ENCODE results near the gene TMC2.

TMC2 gene

GRCh38 chr20:2585811-2586210 lies 49.4 kb downstream of the TMC2 start:
- DNase-seq (ENCODE audit: low spot score): no peak

DNA sequence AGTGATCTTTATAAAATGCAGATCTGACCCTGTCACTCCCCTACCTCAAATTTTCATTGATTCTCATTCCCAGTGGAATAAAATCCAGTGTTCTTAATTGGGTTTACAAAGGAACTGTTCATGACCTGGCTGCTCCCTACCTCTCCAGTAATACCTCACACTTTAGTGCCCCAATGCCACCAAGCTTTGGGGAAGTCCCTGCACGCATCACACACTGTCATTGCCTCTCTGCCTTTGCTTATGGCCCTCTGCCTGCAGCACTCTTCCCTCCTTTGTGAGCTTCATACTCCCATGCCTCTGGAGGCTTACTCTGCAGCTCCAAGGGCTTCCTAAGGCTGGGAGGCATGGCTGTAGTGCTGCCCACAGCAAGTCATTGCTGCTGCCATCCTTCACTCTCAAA lies 57.4 kb downstream of the TMC2 start:
- DNase-seq (ENCODE audit: low spot score): no peak

DNA sequence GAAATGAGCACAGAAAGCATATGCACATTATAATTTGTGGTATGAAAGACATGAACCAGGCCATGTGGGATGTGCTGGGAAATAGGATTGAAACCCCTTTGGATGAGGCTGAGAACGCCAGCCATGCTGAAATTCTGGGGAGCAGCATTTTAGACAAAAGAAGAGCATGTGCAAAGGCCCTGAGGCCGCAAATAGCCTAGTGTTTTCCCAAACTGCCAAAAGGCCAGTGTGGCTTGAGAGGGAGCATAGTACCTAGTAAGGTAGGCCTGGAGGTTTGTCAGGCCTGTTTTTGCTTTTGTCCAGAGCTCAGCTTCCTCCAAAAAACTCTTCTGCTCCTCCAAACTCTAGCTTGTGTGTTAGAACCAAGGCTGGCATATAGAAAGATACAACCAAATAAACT lies 58.7 kb downstream of the TMC2 start:
- no peak for DNase-seq (ENCODE audit: low spot score)

DNA sequence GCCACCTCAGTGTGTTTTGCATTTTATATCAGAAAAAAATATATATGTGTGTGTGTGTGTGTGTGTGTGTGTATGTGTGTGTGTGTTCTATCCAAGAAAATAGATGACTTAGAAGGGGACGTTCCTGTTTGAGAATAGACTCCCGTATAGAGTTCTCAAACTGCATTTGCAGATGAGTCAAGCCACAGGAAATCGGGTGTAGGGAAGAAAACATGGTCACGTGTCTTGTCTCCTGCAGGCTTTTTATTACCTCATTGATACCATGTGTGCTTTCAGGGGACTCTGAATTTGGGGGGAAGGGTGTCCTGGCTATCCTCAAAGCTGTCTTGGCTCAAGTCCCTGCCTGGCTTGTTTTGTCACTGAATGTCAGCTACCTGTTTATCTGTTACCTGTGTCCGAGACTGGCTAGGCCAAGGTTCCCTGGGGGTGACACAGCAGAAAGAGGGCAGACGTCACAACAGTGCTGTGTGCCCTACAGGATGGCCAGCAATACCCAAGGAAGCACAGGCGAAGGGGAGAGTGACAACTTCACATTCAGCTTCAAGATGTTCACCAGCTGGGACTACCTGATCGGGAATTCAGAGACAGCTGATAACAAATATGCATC lies 60.4 kb downstream of the TMC2 start:
- no peak for DNase-seq (ENCODE audit: low spot score)

GRCh38 chr20:2599288-2600006 lies 63.1 kb downstream of the TMC2 start:
- no peak for DNase-seq (ENCODE audit: low spot score)

GRCh38 chr20:2602046-2602735 lies 65.8 kb downstream of the TMC2 start:
- no peak for DNase-seq (ENCODE audit: low spot score)

- DNase-seq (ENCODE audit: low spot score): no peak
Observed at GRCh38 chr20:2602746-2603145, 66.4 kb downstream of the TMC2 start.

DNA sequence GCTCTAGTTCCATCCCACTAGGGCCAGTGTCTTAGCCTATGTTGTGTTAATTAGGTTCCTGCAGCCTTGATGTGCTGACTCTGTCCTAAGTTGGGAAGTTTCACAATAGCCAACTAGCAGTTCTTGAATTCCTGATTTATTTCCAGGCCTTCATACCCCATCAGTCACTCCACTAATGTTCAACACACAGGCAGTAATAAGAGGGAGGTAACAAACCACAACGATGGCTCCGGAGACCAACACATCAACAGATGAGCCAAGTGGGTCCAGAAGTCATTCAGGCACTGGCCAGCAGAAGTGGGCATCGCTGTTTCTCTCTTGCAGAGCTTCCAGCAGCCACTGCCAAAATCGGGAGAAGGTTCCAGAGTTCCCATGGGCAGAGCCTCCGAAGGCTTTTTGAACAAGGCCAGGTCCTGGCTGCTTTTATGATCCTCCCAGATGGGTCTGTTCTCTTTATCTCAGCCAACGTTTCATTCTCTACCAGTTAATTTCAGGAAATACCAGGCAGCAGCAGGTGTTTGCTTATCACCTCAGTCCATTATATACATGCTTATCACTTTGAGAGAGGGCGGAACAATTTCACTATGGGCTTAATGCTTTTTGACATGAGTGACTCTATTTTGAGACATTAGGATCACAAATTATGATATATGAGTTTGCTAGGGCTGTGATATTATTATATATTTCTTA lies 67.6 kb downstream of the TMC2 start:
- DNase-seq (ENCODE audit: low spot score): no peak

- DNase-seq (ENCODE audit: low spot score): no peak
Observed at GRCh38 chr20:2604506-2604835, 68.1 kb downstream of the TMC2 start.

DNA sequence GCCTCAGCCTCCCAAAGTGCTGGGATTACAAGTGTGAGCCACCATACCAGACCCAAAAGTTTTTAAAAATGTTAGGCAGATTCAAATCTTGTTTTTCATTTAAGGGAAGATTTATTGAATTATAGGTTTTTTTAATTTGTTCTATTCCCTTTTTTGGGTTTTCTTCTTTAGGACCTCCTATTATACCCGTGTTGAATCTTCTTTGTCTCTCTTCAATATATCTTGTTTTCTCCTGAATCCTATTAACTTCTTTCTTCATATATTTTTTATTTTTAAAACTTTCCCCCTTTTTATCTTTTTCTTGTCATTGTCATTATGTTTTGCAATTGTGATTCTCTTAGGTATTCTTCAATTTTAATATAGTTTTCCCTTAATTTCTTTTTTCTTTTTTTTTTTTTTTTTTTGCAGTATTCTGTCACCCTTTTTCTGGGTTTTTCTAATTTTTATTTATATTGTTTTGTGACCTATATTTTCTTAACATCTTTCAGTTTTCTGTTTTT lies 70.2 kb downstream of the TMC2 start:
- no peak for DNase-seq (ENCODE audit: low spot score)

GRCh38 chr20:2610326-2610725 lies 74.0 kb downstream of the TMC2 start:
- DNase-seq (ENCODE audit: low spot score): no peak

GRCh38 chr20:2610941-2611720 lies 74.8 kb downstream of the TMC2 start:
- DNase-seq (ENCODE audit: low spot score): no peak

DNA sequence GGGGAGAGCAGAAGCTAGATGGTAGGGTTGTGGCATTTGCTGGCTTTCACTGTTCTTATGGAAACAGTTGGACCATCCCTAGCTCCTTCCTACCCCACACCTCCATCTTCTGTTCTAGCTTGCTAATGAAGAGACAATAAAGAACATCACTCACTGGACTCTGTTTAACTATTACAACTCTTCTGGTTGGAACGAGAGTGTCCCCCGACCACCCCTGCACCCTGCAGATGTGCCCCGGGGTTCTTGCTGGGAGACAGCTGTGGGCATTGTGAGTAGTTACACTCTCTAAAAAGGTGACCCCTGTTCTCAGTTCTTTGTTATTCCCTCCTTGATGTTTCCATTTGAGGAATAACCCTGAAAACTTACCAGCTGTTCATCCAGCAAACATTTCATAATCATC lies 75.7 kb downstream of the TMC2 start:
- DNase-seq (ENCODE audit: low spot score): no peak

- DNase-seq (ENCODE audit: low spot score): no peak
Observed at GRCh38 chr20:2616634-2617033, 80.3 kb downstream of the TMC2 start.

DNA sequence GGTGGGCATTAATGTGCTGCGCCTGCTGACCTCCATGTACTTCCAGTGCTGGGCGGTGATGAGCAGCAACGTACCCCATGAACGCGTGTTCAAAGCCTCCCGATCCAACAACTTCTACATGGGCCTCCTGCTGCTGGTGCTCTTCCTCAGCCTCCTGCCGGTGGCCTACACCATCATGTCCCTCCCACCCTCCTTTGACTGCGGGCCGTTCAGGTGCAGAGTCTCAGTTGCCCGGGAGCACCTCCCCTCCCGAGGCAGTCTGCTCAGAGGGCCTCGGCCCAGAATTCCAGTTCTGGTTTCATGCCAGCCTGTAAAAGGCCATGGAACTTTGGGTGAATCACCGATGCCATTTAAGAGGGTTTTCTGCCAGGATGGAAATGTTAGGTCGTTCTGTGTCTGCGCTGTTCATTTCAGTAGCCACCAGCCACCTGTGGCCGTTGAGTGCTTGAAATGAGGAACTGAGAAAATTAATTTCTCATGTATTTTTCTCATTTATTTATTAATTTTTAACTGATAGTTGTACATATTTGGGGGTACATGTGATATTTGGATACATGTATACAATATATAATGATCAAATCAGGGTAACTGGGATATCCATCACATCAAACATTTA lies 80.8 kb downstream of the TMC2 start:
- DNase-seq (ENCODE audit: low spot score): no peak

DNA sequence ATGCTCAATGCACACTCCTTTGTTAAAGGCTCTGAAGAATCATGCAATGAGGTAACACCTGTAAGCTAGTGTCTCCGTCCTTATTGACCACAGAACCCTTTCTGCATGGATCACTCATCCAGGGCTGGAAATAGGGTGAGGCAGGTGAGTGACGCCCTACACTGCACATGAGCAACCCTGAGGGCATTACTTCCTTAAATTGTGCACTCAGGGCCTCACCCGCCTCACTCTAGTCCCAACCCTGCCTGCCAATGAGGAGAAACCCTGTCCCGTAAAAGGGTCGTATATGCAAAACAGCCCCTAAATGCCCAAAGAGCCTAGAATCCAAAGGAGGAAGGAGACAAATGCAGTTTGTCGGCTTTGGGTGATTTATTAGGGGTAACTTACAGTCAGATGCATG lies 82.4 kb downstream of the TMC2 start:
- no peak for DNase-seq (ENCODE audit: low spot score)

- no peak for DNase-seq (ENCODE audit: low spot score)
Observed at GRCh38 chr20:2619337-2619736, 83.0 kb downstream of the TMC2 start.

- DNase-seq (ENCODE audit: low spot score): no peak
Observed at GRCh38 chr20:2619961-2620595, 83.7 kb downstream of the TMC2 start.

GRCh38 chr20:2624190-2624589 lies 87.8 kb downstream of the TMC2 start:
- DNase-seq (ENCODE audit: low spot score): no peak

DNA sequence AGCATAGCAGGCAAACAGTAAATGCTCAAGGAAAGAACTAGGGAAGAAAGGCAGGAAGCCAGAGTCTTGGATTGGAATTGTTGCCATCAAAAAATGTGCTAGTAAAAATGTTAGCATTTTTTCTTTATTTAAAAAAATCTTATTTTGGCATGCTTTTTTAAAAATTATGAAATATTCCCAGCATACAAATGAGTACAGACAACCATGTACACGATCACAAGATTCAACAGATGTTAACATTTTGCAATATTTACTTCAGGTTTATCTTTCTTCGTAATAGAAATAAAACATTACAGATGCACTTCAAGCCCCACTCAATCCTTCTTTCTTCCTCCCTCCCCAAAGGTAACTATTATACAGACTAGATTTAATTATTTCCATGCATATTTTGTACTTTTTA lies 88.7 kb downstream of the TMC2 start:
- no peak for DNase-seq (ENCODE audit: low spot score)
